ENCODE data around the gene ICAM1. TPM values are rescaled to one million over a fixed set of nuclear protein-coding genes. Genes with fewer than 3 reads are reported as not detected.

Gene ICAM1
- total RNA-seq, 1 donor: 35.5 TPM

DNA sequence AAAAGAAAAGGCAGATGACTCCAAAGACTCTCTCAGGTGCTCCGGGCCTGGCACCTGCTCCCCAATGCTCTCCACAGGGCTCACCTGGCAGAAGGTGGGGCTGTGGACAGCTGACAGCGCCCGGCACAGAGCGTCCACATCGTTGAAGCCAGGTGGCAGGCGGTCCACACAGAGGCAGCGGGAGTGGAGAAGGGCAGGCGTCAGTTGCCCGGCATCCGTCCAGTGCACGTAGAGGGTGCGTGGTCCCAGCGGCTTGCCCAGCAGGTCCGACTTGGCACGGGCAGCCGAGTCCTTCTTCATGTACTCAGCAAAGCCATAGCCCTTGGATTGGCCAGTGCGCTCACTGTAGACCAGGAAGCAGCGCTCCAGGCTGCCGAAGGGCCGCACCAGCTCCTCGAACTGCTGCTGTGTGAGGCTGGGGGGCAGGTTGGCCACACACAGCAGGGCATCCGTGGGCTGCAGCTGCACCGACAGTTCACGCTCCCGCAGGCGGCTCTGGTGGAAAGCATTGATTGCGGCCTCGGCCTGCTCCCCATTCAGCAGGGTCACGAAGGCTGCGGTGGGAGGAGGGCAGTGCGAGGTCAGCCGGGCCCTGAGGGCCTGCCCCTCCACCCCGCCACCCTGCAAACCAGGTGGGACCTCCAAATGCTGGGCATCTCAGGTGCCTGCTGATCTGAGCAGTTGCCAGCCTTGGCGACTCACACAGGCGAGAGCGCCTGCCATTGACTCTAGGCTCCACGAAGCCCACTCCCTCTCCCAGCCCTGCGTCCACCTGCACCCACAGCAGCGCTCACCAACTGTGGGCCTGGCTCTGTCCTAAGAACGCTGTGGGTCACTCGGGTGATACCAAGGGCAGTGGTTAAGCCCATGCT, 57.9 kb downstream of the ICAM1 start:
- no peak overlapping the region for H2AFZ ChIP-seq (ENCODE audit: low read length)
- H3K79me2 ChIP-seq (ENCODE audit: insufficient read depth, low read length): peaks cover 52% of the 10 kb centered on the region
- H3K27me3 ChIP-seq (ENCODE audit: insufficient read depth, low read length): no peaks in the 10 kb centered on the region
- no peak overlapping the region for H3K4me3 ChIP-seq (ENCODE audit: insufficient read depth, low read length)
- peaks cover 38% of the 10 kb centered on the region for H4K20me1 ChIP-seq (ENCODE audit: insufficient read depth, low read length)
- DNase-seq (ENCODE audit: insufficient read length, low spot score, missing footprints): peak; percentile 71
- no peaks in the 10 kb centered on the region for H3K9me3 ChIP-seq (ENCODE audit: low read depth, low read length)
- H3K4me1 ChIP-seq (ENCODE audit: insufficient read depth, low read length): peaks cover 14% of the 10 kb centered on the region
- H3K4me2 ChIP-seq (ENCODE audit: insufficient read depth, low read length): no peak overlapping the region
- TF ChIP-seq, protein P1, sequence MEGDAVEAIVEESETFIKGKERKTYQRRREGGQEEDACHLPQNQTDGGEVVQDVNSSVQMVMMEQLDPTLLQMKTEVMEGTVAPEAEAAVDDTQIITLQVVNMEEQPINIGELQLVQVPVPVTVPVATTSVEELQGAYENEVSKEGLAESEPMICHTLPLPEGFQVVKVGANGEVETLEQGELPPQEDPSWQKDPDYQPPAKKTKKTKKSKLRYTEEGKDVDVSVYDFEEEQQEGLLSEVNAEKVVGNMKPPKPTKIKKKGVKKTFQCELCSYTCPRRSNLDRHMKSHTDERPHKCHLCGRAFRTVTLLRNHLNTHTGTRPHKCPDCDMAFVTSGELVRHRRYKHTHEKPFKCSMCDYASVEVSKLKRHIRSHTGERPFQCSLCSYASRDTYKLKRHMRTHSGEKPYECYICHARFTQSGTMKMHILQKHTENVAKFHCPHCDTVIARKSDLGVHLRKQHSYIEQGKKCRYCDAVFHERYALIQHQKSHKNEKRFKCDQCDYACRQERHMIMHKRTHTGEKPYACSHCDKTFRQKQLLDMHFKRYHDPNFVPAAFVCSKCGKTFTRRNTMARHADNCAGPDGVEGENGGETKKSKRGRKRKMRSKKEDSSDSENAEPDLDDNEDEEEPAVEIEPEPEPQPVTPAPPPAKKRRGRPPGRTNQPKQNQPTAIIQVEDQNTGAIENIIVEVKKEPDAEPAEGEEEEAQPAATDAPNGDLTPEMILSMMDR (IDR thresholded peaks at IDR 0.05; ENCODE audit: extremely low read depth, low read depth, low read length): no peak
- peaks cover 57% of the 10 kb centered on the region for H3K36me3 ChIP-seq (ENCODE audit: insufficient read depth, low read length)
- no peak overlapping the region for H3K27ac ChIP-seq (ENCODE audit: low read depth, low read length)

DNA sequence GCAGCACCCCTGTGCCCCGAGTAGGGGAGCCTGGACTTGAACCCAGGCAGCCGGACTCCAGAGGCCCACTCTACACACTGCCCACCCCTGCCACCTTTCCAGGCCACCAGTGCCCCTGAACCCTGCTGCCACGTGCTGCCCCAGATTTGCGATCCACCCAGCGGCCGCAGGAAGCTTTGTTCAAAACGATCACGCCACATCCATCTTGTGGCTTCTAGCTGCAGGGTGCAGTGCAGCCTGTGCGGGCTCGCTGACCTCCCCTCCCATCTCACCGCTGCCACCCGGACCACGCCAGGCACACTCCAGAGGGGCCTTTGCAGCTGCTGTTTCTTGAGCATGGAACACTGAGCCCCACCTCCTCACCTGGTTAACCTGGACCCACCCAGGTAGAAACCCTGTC, 58.6 kb downstream of the ICAM1 start:
- H3K27ac ChIP-seq (ENCODE audit: low read depth, low read length): no peak overlapping the region
- no peaks in the 10 kb centered on the region for H3K9me3 ChIP-seq (ENCODE audit: low read depth, low read length)
- no peak overlapping the region for H2AFZ ChIP-seq (ENCODE audit: low read length)
- peak; percentile 35 for DNase-seq (ENCODE audit: insufficient read length, low spot score, missing footprints)
- peaks cover 38% of the 10 kb centered on the region for H4K20me1 ChIP-seq (ENCODE audit: insufficient read depth, low read length)
- TF ChIP-seq, protein P1 (IDR thresholded peaks at IDR 0.05; ENCODE audit: extremely low read depth, low read depth, low read length): no peak
- H3K27me3 ChIP-seq (ENCODE audit: insufficient read depth, low read length): no peaks in the 10 kb centered on the region
- H3K36me3 ChIP-seq (ENCODE audit: insufficient read depth, low read length): peaks cover 51% of the 10 kb centered on the region
- no peak overlapping the region for H3K4me2 ChIP-seq (ENCODE audit: insufficient read depth, low read length)
- no peak overlapping the region for H3K4me3 ChIP-seq (ENCODE audit: insufficient read depth, low read length)
- H3K79me2 ChIP-seq (ENCODE audit: insufficient read depth, low read length): peaks cover 52% of the 10 kb centered on the region
- H3K4me1 ChIP-seq (ENCODE audit: insufficient read depth, low read length): peaks cover 21% of the 10 kb centered on the region

DNA sequence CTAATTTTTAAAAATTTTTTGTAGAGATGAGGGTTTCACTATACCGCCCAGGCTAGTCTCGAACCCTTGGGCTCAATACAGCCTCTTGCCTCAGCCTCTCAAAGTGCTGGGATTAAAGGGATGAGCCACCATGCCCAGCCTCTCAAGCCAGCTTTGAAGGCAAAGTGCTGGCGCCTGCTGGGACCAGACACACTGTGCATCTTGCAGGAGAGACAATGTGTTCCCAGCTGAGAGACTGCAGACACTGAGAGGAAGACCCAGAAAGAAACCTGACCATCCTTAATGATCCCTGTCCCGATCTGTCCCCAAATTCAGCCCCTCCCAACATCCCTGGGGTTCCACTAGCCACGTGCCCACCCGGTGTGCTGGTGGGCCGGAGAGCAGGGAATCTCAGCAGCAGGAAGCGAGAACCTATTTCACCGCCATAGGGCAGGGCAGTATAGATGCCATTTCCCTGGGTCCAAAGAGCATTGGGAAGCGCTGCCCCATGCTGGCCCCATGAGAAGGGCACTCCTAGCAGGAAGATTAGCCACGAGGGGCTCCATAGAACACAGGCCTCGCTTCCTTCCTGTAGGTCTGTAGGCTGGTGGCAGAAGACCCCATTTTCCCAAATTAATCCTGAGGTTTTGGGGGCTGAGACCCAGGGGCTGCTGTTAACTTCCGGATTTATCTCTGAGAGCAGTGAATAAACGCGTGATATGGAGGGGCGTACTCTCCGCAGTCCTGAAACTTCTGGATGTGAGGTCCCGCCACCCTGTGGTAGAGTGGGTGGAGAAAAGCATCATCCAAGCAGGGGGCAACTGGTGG, 61.4 kb downstream of the ICAM1 start:
- Histone ChIP-seq H2AFZ (ENCODE audit: low read length) (peak overlapping the region; percentile 96), H3K36me3 (ENCODE audit: insufficient read depth, low read length) (peaks cover 30% of the 10 kb centered on the region), H3K4me2 (ENCODE audit: insufficient read depth, low read length) (peak overlapping the region; percentile 99), H3K27me3 (ENCODE audit: insufficient read depth, low read length) (no peaks in the 10 kb centered on the region), H3K4me1 (ENCODE audit: insufficient read depth, low read length) (peaks cover 22% of the 10 kb centered on the region), H3K4me3 (ENCODE audit: insufficient read depth, low read length) (peak overlapping the region; percentile 99), H3K27ac (ENCODE audit: low read depth, low read length) (peak overlapping the region; percentile 96), H3K79me2 (ENCODE audit: insufficient read depth, low read length) (peaks cover 50% of the 10 kb centered on the region), H4K20me1 (ENCODE audit: insufficient read depth, low read length) (peaks cover 36% of the 10 kb centered on the region), H3K9me3 (ENCODE audit: low read depth, low read length) (no peaks in the 10 kb centered on the region)
- TF ChIP-seq, protein P1 (IDR thresholded peaks at IDR 0.05; ENCODE audit: extremely low read depth, low read depth, low read length): peak; percentile 15
- DNase-seq (ENCODE audit: insufficient read length, low spot score, missing footprints): peak; percentile 86
